DND-41 (cell line): ENCODE results near the gene OR56A5.

Experiments
- ATAC-seq: fragments of 200-7000 bp; cut with Tn5 transposase; 3 replicates; pipeline ENCODE4 v1.9.1; 2021; ENCODE audit warnings: low read depth; ENCODE audit not compliant: insufficient read depth
- DNase-seq: peaks from one replicate; pipeline ENCODE4 v3.0.0-alpha.2; 2020
- H2AFZ ChIP-seq: 2 replicates; pipeline ENCODE4 v1.6.0; 2012; ENCODE audit warnings: low read depth, low read length
- H3K27ac ChIP-seq: 2 replicates; pipeline ENCODE4 v1.5.1; 2012; ENCODE audit warnings: low read length, inconsistent platforms
- H3K27me3 ChIP-seq: fragments of 200-600 bp; sonication (generic); 2 replicates; pipeline ENCODE4 v1.6.0; 2012; ENCODE audit warnings: low read length, mild to moderate bottlenecking, inconsistent platforms; ENCODE audit not compliant: insufficient read depth, poor library complexity
- H3K36me3 ChIP-seq: 2 replicates; pipeline ENCODE4 v1.5.1; 2012; ENCODE audit warnings: low read length, inconsistent platforms; ENCODE audit not compliant: insufficient read depth
- H3K4me1 ChIP-seq: 2 replicates; pipeline ENCODE4 v1.5.1; 2012; ENCODE audit warnings: mild to moderate bottlenecking, low read length; ENCODE audit not compliant: insufficient read depth
- H3K4me2 ChIP-seq: 2 replicates; pipeline ENCODE4 v1.6.0; 2012; ENCODE audit warnings: mild to moderate bottlenecking, moderate library complexity, low read length, inconsistent platforms; ENCODE audit not compliant: insufficient read depth
- H3K4me3 ChIP-seq, 2 experiments: fragments of 200-600 bp in 1 of 2; shearing (Covaris generic) in 1 of 2; 2 replicates each; pipeline ENCODE4 v1.5.1; 2012 to 2016; ENCODE audit warnings: inconsistent platforms in 2 of 2, low read length in 2 of 2, mild to moderate bottlenecking in 2 of 2, low read depth in 1 of 2, moderate library complexity in 1 of 2
- H3K79me2 ChIP-seq: 2 replicates; pipeline ENCODE4 v1.6.0; 2012; ENCODE audit warnings: low read length, inconsistent platforms; ENCODE audit not compliant: insufficient read depth
- H3K9ac ChIP-seq: 2 replicates; pipeline ENCODE4 v1.6.0; 2012; ENCODE audit warnings: low read depth, mild to moderate bottlenecking, inconsistent platforms, low read length, moderate library complexity
- H3K9me3 ChIP-seq: 2 replicates; pipeline ENCODE4 v1.5.1; 2012; ENCODE audit warnings: low read length, moderate library complexity, mild to moderate bottlenecking, inconsistent platforms; ENCODE audit not compliant: insufficient read depth, severe bottlenecking
- H4K20me1 ChIP-seq: 2 replicates; pipeline ENCODE4 v1.6.0; 2012; ENCODE audit warnings: low read length; ENCODE audit not compliant: insufficient read depth
- EZH2 ChIP-seq: IDR thresholded peaks from 3 replicates; pipeline ENCODE4 v1.6.1; 2012; ENCODE audit warnings: borderline replicate concordance, low read depth, mild to moderate bottlenecking, moderate library complexity, low read length, inconsistent platforms; ENCODE audit not compliant: severe bottlenecking
- TF ChIP-seq, protein P1 (sequence below): IDR thresholded peaks from 2 replicates; pipeline ENCODE4 v1.5.1; 2012; ENCODE audit warnings: borderline replicate concordance, low read length, moderate library complexity, mild to moderate bottlenecking; ENCODE audit not compliant: poor library complexity, severe bottlenecking; ENCODE audit errors: extremely low read depth

OR56A5 gene

DNA sequence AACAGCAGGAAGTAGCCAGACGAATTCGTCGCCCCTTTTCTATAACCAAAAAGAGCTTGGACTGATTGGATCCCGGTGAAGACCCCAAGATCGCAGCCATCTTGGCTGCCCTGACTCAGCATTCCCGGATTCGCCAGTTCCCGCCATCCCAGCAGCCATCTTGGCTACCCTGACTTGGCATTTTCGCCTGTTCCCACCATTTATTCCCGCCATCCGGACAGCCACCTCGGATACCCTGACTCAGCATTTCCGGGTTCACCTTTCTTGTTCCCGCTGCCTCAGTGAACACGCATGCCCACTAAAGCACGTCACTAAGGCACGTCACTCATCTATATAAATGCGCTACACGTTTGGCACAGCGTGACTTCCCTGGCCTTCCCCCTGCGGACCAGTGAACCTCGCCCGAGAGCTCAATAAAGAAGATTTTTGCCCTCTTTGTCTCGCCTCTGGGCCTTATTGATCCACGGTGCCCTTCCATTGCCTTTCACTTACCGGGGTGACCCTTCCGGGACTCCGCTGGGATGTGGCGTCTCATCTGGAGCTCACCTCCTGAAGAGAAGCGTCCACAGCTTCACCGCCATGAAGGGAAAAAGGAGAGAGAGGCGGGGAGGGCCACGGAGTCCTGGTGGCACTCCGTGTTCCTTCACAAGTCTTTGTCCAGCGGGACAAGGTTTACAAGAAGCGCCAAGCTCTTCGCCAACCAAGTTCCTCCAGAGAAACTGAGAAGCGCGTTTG is 30.3 kb downstream of the OR56A5 start:
- TF ChIP-seq EZH2: no peak
- TF ChIP-seq, protein P1, sequence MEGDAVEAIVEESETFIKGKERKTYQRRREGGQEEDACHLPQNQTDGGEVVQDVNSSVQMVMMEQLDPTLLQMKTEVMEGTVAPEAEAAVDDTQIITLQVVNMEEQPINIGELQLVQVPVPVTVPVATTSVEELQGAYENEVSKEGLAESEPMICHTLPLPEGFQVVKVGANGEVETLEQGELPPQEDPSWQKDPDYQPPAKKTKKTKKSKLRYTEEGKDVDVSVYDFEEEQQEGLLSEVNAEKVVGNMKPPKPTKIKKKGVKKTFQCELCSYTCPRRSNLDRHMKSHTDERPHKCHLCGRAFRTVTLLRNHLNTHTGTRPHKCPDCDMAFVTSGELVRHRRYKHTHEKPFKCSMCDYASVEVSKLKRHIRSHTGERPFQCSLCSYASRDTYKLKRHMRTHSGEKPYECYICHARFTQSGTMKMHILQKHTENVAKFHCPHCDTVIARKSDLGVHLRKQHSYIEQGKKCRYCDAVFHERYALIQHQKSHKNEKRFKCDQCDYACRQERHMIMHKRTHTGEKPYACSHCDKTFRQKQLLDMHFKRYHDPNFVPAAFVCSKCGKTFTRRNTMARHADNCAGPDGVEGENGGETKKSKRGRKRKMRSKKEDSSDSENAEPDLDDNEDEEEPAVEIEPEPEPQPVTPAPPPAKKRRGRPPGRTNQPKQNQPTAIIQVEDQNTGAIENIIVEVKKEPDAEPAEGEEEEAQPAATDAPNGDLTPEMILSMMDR: no peak
- ATAC-seq: no peak
- DNase-seq: no peak
- Histone ChIP-seq H3K79me2 (no peaks in the 10 kb centered on the region), H3K4me3 (no peak overlapping the region), H3K36me3 (no peaks in the 10 kb centered on the region), H4K20me1 (no peaks in the 10 kb centered on the region), H3K9me3 (no peaks in the 10 kb centered on the region), H3K27me3 (no peaks in the 10 kb centered on the region), H3K9ac (no peak overlapping the region), H2AFZ (no peak overlapping the region), H3K27ac (no peak overlapping the region), H3K4me2 (no peak overlapping the region), H3K4me1 (no peaks in the 10 kb centered on the region)

DNA sequence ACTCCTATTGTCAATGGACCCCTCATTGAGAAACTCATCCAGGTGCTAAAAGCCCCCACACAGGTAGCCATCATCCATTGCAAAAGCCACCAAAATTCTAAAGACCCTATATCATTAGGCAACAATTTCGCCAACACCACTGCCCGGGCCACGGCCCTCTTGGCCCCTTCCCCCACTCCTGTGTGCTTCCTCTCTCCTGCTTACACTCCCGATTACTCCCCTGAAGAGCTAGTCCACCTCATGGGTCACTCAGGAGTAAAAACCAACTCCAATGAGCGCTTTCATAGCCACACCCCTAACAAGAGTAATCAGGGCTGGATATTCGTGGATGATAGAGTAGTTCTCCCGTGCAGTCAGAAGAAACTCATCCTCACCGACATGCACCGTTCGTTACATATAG is 35.2 kb downstream of the OR56A5 start:
- DNase-seq: no peak
- Histone ChIP-seq H3K79me2 (no peaks in the 10 kb centered on the region), H3K36me3 (no peaks in the 10 kb centered on the region), H3K27ac (no peak overlapping the region), H3K9ac (no peak overlapping the region), H2AFZ (no peak overlapping the region), H3K4me1 (no peaks in the 10 kb centered on the region), H3K9me3 (no peaks in the 10 kb centered on the region), H3K4me2 (no peak overlapping the region), H4K20me1 (no peaks in the 10 kb centered on the region), H3K27me3 (no peaks in the 10 kb centered on the region), H3K4me3 (no peak overlapping the region)
- no peak for TF ChIP-seq EZH2
- TF ChIP-seq, protein P1: no peak
- no peak for ATAC-seq

DNA sequence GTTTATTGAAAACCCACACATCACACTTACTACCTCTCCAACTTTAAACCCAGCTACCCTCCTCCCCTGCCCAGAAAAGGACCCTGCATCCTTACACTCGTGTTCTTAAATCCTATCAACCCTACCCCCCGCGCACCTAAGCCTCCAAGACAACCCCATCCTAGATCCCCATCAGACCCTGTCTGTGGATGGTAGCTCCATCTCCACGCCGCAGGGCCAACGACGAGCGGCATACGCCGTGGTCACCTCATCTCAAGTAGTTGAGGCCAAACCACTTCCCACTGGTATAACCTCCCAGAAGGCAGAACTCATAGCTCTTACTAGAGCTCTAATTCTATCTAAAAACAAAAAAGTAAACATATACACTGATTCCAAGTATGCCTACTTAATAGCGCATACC is 35.6 kb downstream of the OR56A5 start:
- Histone ChIP-seq H3K4me2 (no peak overlapping the region), H3K27ac (no peak overlapping the region), H3K9ac (no peak overlapping the region), H3K4me3 (no peak overlapping the region), H4K20me1 (no peaks in the 10 kb centered on the region), H3K36me3 (no peaks in the 10 kb centered on the region), H3K9me3 (no peaks in the 10 kb centered on the region), H2AFZ (no peak overlapping the region), H3K79me2 (no peaks in the 10 kb centered on the region), H3K4me1 (no peaks in the 10 kb centered on the region), H3K27me3 (no peaks in the 10 kb centered on the region)
- no peak for ATAC-seq
- TF ChIP-seq, protein P1: no peak
- no peak for TF ChIP-seq EZH2
- no peak for DNase-seq

DNA sequence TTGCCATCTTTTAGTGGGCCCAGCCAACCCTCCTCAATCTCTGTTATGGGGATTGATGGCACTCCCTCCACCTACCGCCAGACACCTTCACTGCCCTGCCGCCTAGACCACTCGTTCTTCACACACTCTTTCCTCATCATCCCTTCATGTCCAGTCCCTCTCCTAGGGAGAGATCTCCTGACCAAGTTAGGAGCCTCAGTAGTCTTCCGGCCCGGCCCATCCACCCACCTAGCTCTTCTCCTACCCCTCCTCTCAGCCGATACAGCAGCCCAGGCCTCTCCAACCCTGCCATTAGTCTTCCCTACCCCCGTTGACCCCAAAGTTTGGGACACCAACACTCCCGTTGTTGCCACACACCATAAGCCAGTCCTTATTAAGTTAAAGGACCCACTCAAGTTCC is 37.2 kb downstream of the OR56A5 start:
- TF ChIP-seq, protein P1: no peak
- TF ChIP-seq EZH2: no peak
- H3K9ac ChIP-seq: no peak overlapping the region

More for the DNA sequence above, 37.2 kb downstream of the OR56A5 start:
- H3K4me1 ChIP-seq: no peaks in the 10 kb centered on the region
- no peak for DNase-seq
- ATAC-seq: no peak
- H3K4me3 ChIP-seq: no peak overlapping the region
- no peaks in the 10 kb centered on the region for H3K27me3 ChIP-seq
- no peak overlapping the region for H3K27ac ChIP-seq
- no peaks in the 10 kb centered on the region for H4K20me1 ChIP-seq
- H3K36me3 ChIP-seq: no peaks in the 10 kb centered on the region
- no peak overlapping the region for H3K4me2 ChIP-seq
- H3K79me2 ChIP-seq: no peaks in the 10 kb centered on the region
- H3K9me3 ChIP-seq: no peaks in the 10 kb centered on the region
- no peak overlapping the region for H2AFZ ChIP-seq
